ENCODE results near the gene SEPTIN11.

Gene SEPTIN11

DNA sequence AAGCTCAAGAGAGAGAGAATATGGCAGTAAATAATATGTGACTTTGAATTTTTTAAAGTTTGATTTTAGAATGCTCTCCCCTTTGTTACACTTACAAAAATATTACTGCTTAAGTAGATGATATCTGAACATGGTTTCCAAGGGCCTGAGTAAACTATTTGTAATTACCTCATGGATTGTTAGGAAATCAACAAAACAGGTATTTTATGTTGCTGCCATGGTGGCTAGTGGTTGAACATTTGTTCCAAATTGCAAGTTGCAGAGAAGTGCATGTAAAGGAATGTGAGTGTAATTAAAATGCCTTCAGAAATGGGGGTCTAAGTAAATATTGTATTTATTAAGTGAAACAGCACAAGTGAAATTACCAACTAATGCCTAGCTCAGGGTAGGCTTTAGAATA is 27.6 kb downstream of the SEPTIN11 start:
- Histone ChIP-seq H3K79me2 (ENCODE audit: insufficient read depth, low read depth) (peaks cover 10% of the 10 kb centered on the region; the same call in 1 of the 2 replicates), H3K4me1 (ENCODE audit: low read depth, poor library complexity, severe bottlenecking) (peaks cover 26% of the 10 kb centered on the region), H3K4me3 (IDR thresholded peaks at IDR 0.05; ENCODE audit: insufficient read depth, low read depth, low read length) (no peak overlapping the region), H4K20me1 (ENCODE audit: insufficient read depth) (no peaks in the 10 kb centered on the region), H2AFZ (ENCODE audit: low read depth) (no peak overlapping the region), H3K27ac (no peak overlapping the region), H3K9ac (no peak overlapping the region), H3K4me2 (no peak overlapping the region), H3K27me3 (ENCODE audit: insufficient read depth, low read depth) (no peaks in the 10 kb centered on the region), H3K36me3 (ENCODE audit: insufficient read depth) (no peaks in the 10 kb centered on the region)
- TF ChIP-seq, protein P1, sequence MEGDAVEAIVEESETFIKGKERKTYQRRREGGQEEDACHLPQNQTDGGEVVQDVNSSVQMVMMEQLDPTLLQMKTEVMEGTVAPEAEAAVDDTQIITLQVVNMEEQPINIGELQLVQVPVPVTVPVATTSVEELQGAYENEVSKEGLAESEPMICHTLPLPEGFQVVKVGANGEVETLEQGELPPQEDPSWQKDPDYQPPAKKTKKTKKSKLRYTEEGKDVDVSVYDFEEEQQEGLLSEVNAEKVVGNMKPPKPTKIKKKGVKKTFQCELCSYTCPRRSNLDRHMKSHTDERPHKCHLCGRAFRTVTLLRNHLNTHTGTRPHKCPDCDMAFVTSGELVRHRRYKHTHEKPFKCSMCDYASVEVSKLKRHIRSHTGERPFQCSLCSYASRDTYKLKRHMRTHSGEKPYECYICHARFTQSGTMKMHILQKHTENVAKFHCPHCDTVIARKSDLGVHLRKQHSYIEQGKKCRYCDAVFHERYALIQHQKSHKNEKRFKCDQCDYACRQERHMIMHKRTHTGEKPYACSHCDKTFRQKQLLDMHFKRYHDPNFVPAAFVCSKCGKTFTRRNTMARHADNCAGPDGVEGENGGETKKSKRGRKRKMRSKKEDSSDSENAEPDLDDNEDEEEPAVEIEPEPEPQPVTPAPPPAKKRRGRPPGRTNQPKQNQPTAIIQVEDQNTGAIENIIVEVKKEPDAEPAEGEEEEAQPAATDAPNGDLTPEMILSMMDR (conservative IDR thresholded peaks at IDR 0.05; ENCODE audit: low read depth, low read length), result no peak

DNA sequence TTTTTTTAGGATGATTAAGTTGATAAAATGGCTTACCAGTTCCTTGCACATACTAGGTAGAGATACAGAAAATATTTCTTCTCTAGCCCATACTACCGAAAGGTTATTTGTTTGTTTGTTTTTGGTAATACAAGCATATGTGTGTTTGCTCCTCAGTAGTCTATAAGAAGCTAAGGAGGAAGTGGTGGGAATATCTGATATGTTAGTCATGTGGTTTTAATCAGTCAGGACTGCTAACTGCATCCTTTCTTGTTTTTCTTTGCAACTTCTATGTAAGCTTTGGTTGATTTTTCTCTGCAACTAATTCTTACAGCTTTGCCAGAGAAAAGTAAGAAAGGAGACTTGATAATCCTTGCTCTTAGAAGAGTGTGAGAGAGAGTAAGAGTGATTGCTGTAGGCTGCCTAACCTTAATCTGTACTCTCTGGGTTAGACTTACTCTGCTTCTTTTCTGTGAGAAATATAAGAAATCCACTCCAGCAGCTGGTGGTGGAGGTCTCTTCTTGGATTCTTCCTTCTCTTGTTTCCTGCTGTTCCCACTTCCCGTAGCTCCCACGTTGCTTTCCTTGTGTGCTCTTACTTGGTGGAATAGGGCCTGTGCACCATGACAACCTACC is 28.3 kb downstream of the SEPTIN11 start:
- H3K27me3 ChIP-seq (ENCODE audit: insufficient read depth, low read depth), result no peaks in the 10 kb centered on the region
- no peak overlapping the region for H3K4me3 ChIP-seq (IDR thresholded peaks at IDR 0.05; ENCODE audit: insufficient read depth, low read depth, low read length)
- H3K4me1 ChIP-seq (ENCODE audit: low read depth, poor library complexity, severe bottlenecking), result peaks cover 33% of the 10 kb centered on the region
- H3K36me3 ChIP-seq (ENCODE audit: insufficient read depth), result no peaks in the 10 kb centered on the region
- TF ChIP-seq, protein P1 (conservative IDR thresholded peaks at IDR 0.05; ENCODE audit: low read depth, low read length), result no peak
- no peak overlapping the region for H3K27ac ChIP-seq
- H3K4me2 ChIP-seq, result no peak overlapping the region
- peaks cover 11% of the 10 kb centered on the region; the same call in 1 of the 2 replicates for H3K79me2 ChIP-seq (ENCODE audit: insufficient read depth, low read depth)
- H3K9ac ChIP-seq, result no peak overlapping the region
- H2AFZ ChIP-seq (ENCODE audit: low read depth), result no peak overlapping the region
- H4K20me1 ChIP-seq (ENCODE audit: insufficient read depth), result no peaks in the 10 kb centered on the region

DNA sequence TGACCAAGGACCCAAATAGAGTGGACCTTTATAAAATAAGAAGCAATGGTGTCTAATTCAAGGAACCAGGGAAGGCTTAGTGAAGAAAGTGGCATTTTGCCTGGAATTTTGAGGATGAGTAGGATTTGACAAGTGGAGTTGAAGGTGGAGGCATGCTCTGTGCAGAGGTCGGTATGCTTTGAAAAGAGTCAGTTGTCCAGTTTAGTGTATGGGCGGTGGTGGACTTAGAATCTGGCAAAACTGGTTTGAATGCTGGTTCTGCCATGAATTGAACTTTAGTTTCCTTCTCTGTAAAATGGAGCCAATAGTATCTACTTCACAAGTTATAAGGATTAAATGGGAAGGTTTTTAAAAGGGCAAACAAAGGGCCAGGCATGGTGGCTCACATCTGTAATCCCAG is 29.7 kb downstream of the SEPTIN11 start:
- H3K27ac ChIP-seq, result no peak overlapping the region

DNA sequence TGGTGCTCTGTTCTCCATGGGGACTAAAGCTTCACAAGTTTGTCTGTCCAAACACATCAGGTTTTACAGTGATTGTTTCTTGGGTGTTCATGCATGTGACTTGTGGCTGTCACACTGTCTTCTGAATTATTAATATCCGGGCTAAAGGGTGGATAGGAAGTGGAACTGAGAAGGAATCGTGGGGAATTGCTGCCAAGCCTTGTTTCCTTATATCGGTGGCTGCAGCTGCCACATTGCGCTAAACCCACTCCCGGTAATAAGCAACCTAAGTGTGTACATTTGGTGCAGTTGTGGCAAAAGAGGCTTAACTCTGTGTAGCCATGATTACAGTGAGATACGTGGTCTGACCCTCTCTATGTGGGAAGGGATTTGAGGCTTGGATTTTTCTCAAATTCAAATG is 30.7 kb downstream of the SEPTIN11 start:
- Histone ChIP-seq H3K9ac (no peak overlapping the region), H3K36me3 (ENCODE audit: insufficient read depth) (no peaks in the 10 kb centered on the region), H3K4me2 (no peak overlapping the region), H4K20me1 (ENCODE audit: insufficient read depth) (no peaks in the 10 kb centered on the region), H3K4me3 (IDR thresholded peaks at IDR 0.05; ENCODE audit: insufficient read depth, low read depth, low read length) (no peak overlapping the region), H3K27ac (no peak overlapping the region), H3K79me2 (ENCODE audit: insufficient read depth, low read depth) (peaks cover 31% of the 10 kb centered on the region), H3K4me1 (ENCODE audit: low read depth, poor library complexity, severe bottlenecking) (peaks cover 57% of the 10 kb centered on the region), H3K27me3 (ENCODE audit: insufficient read depth, low read depth) (no peaks in the 10 kb centered on the region), H2AFZ (ENCODE audit: low read depth) (no peak overlapping the region)
- TF ChIP-seq, protein P1 (conservative IDR thresholded peaks at IDR 0.05; ENCODE audit: low read depth, low read length), result no peak

More for the DNA sequence above, 29.7 kb downstream of the SEPTIN11 start:
- Histone ChIP-seq H3K4me1 (ENCODE audit: low read depth, poor library complexity, severe bottlenecking) (peaks cover 47% of the 10 kb centered on the region), H3K9ac (no peak overlapping the region), H3K27me3 (ENCODE audit: insufficient read depth, low read depth) (no peaks in the 10 kb centered on the region), H3K79me2 (ENCODE audit: insufficient read depth, low read depth) (peaks cover 24% of the 10 kb centered on the region; the same call in 1 of the 2 replicates), H2AFZ (ENCODE audit: low read depth) (no peak overlapping the region), H3K36me3 (ENCODE audit: insufficient read depth) (no peaks in the 10 kb centered on the region), H3K4me3 (IDR thresholded peaks at IDR 0.05; ENCODE audit: insufficient read depth, low read depth, low read length) (no peak overlapping the region), H3K4me2 (no peak overlapping the region), H4K20me1 (ENCODE audit: insufficient read depth) (no peaks in the 10 kb centered on the region)
- TF ChIP-seq, protein P1 (conservative IDR thresholded peaks at IDR 0.05; ENCODE audit: low read depth, low read length), result no peak
